Measurements from ENCODE around the gene AP4M1. TPM values are rescaled to one million over a fixed set of nuclear protein-coding genes. Genes with fewer than 3 reads are reported as not detected.

Gene AP4M1
- total RNA-seq, 2 donors from 2014 or later, result 6.0 to 11.2 TPM

GRCh38 chr7:100074841-100075240, 26.6 kb upstream of the AP4M1 start:
- H3K4me1 ChIP-seq, result peaks cover 15% of the 10 kb centered on the region
- no peaks in the 10 kb centered on the region for H3K27me3 ChIP-seq
- 94 to 95% methylated on average over 7 of the region's 7 CpGs for WGBS, 2 donors
- no peak overlapping the region for H3K27ac ChIP-seq
- DNase-seq (no peak), ATAC-seq (no peak)
- peaks cover 0 to 21% (median 0%) of the 10 kb centered on the region in 3 donors for H3K9me3 ChIP-seq
- no peak overlapping the region for H3K4me3 ChIP-seq
- peaks cover 31 to 57% of the 10 kb centered on the region in 2 donors for H3K36me3 ChIP-seq (replicated peaks in 1 of 2; ENCODE audit: insufficient read depth in 1 of 2, low read depth in 2 of 2)
- intact Hi-C loops (cut with DNase I), result loop anchor here (10.0 kb wide), 1 partner anchor 150 kb away; the partner anchor contains the start of gene GJC3
- TF ChIP-seq POLR2A (IDR thresholded peaks at IDR 0.05), result no peak
- no peak for TF ChIP-seq CTCF (IDR thresholded peaks at IDR 0.05)

GRCh38 chr7:100075418-100075817, 26.0 kb upstream of the AP4M1 start:
- H3K4me1 ChIP-seq, result peaks cover 21% of the 10 kb centered on the region
- no peak for ATAC-seq

GRCh38 chr7:100077205-100077604, 24.2 kb upstream of the AP4M1 start:
- 91 to 93% methylated on average over 4 of the region's 4 CpGs for WGBS, 2 donors
- DNase-seq (no peak), ATAC-seq (no peak)
- H3K9me3 ChIP-seq, result peaks cover 0 to 4% (median 0%) of the 10 kb centered on the region in 3 donors
- no peak overlapping the region for H3K4me3 ChIP-seq
- no peak overlapping the region for H3K27ac ChIP-seq
- H3K4me1 ChIP-seq, result peaks cover 29% of the 10 kb centered on the region
- H3K27me3 ChIP-seq, result no peaks in the 10 kb centered on the region
- no peak for TF ChIP-seq POLR2A (IDR thresholded peaks at IDR 0.05)
- no peak for TF ChIP-seq CTCF (IDR thresholded peaks at IDR 0.05)
- peaks cover 9 to 41% of the 10 kb centered on the region in 2 donors for H3K36me3 ChIP-seq (replicated peaks in 1 of 2; ENCODE audit: insufficient read depth in 1 of 2, low read depth in 2 of 2)
- intact Hi-C loops (cut with DNase I), result loop anchor here (10.0 kb wide), 1 partner anchor 152 kb away; the partner anchor contains the start of gene GJC3

More at GRCh38 chr7:100075418-100075817, 26.0 kb upstream of the AP4M1 start:
- intact Hi-C loops (cut with DNase I), result loop anchor here (10.0 kb wide), 1 partner anchor 151 kb away; the partner anchor contains the start of gene GJC3
- DNase-seq, result no peak
- 91 to 94% methylated on average over 6 of the region's 6 CpGs for whole genome bisulfite sequencing, 2 donors
- Histone ChIP-seq H3K9me3 (peaks cover 0 to 21% (median 0%) of the 10 kb centered on the region in 3 donors), H3K4me3 (no peak overlapping the region), H3K27ac (no peak overlapping the region), H3K27me3 (no peaks in the 10 kb centered on the region), H3K36me3 (replicated peaks in 1 of 2; ENCODE audit: insufficient read depth in 1 of 2, low read depth in 2 of 2) (peaks cover 26 to 57% of the 10 kb centered on the region in 2 donors)
- TF ChIP-seq CTCF (IDR thresholded peaks at IDR 0.05) (no peak), POLR2A (IDR thresholded peaks at IDR 0.05) (no peak)

GRCh38 chr7:100079024-100079560, 22.4 kb upstream of the AP4M1 start:
- intact Hi-C loops (cut with DNase I), result loop anchor here (10.0 kb wide), 1 partner anchor 154 kb away; the partner anchor contains the start of gene GJC3
- Histone ChIP-seq H3K4me1 (peaks cover 37% of the 10 kb centered on the region), H3K27me3 (no peaks in the 10 kb centered on the region), H3K36me3 (replicated peaks in 1 of 2; ENCODE audit: insufficient read depth in 1 of 2, low read depth in 2 of 2) (peaks cover 0 to 24% of the 10 kb centered on the region in 2 donors), H3K27ac (no peak overlapping the region), H3K9me3 (no peaks in the 10 kb centered on the region), H3K4me3 (no peak overlapping the region)
- 43 to 62% methylated on average over 7 of the region's 7 CpGs for WGBS, 2 donors
- DNase-seq (no peak), ATAC-seq (no peak)
- no peak for TF ChIP-seq CTCF (IDR thresholded peaks at IDR 0.05)
- no peak for TF ChIP-seq POLR2A (IDR thresholded peaks at IDR 0.05)
